ENCODE measurements around the gene SPATA46. TPM values are rescaled to one million over a fixed set of nuclear protein-coding genes. Genes with fewer than 3 reads are reported as not detected.

SPATA46 gene
- total and polyA plus RNA-seq, 11 donors = not detected

DNA sequence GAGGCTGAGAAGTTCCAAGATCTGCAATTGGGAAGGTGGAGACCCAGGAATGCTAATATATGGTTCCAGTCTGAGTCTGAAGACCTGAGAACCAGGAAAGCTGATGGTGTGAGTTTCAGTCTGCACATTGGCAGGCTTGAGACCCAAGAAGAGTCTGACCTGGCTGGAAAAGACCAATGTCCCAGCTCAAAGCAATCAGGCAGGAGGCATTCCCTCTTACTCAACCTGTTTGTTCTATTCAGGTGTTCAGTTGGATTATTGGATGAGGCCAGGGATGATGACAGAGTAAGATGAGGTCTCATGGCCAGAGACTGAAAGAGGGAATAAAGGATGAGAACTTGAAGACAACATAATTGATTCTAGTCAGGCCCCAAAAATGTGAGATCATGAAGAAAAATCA lies 50.1 kb downstream of the SPATA46 start:
- TF ChIP-seq, protein P1, sequence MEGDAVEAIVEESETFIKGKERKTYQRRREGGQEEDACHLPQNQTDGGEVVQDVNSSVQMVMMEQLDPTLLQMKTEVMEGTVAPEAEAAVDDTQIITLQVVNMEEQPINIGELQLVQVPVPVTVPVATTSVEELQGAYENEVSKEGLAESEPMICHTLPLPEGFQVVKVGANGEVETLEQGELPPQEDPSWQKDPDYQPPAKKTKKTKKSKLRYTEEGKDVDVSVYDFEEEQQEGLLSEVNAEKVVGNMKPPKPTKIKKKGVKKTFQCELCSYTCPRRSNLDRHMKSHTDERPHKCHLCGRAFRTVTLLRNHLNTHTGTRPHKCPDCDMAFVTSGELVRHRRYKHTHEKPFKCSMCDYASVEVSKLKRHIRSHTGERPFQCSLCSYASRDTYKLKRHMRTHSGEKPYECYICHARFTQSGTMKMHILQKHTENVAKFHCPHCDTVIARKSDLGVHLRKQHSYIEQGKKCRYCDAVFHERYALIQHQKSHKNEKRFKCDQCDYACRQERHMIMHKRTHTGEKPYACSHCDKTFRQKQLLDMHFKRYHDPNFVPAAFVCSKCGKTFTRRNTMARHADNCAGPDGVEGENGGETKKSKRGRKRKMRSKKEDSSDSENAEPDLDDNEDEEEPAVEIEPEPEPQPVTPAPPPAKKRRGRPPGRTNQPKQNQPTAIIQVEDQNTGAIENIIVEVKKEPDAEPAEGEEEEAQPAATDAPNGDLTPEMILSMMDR (IDR thresholded peaks at IDR 0.05) = no peak
- TF ChIP-seq POLR2A (IDR thresholded peaks at IDR 0.05) = no peak

DNA sequence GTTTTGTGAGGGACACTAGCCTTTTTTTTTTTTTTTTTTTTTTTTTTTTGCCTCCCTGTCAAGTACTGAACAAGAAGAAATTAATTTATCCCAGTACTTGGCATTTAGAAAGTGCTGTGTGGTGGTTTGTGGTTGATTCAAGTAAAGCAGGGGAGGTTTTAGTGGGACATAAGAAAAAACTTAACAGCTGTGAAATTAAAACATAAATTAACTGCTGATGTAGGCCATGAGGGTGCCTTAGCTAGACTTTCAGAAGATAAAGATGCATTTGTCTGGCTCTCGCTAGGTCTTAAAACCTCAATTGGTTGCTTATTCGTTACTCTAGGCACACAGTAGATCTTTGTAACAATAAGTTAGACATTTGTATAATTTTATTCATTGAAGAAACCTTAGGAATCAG lies 52.3 kb downstream of the SPATA46 start:
- Histone ChIP-seq H3K27me3 (no peaks in the 10 kb centered on the region), H3K9me3 (no peaks in the 10 kb centered on the region), H3K4me3 (no peak overlapping the region), H3K36me3 (no peaks in the 10 kb centered on the region), H3K27ac (no peak overlapping the region), H3K4me1 (peaks cover 0 to 20% (median 0%) of the 10 kb centered on the region in 12 donors)
- intact Hi-C loops (cut with DNase I) = no loop called here
- ATAC-seq (no peak), DNase-seq (no peak)
- TF ChIP-seq, protein P1 (IDR thresholded peaks at IDR 0.05) = no peak
- no peak for TF ChIP-seq POLR2A (IDR thresholded peaks at IDR 0.05)
- 81 to 94% (median 90%) methylated on average over 2 of the region's 2 CpGs for WGBS, 4 donors

More for the DNA sequence above, 50.1 kb downstream of the SPATA46 start:
- H3K9me3 ChIP-seq = no peaks in the 10 kb centered on the region
- no peak overlapping the region for H3K27ac ChIP-seq
- H3K4me1 ChIP-seq = peaks cover 0 to 20% (median 0%) of the 10 kb centered on the region in 12 donors
- H3K27me3 ChIP-seq = no peaks in the 10 kb centered on the region
- ATAC-seq (no peak), DNase-seq (no peak)
- no peaks in the 10 kb centered on the region for H3K36me3 ChIP-seq
- no peak overlapping the region for H3K4me3 ChIP-seq
- intact Hi-C loops (cut with DNase I) = no loop called here

MicroRNAs encoded within 50 kb of the gene (microRNA counts, 767-probe panel; counts per million panel counts)
- microRNA hsa-miR-556-3p (0 to 71.6 counts per million in 2 donors), microRNA hsa-miR-556-5p (0 to 71.6 counts per million in 2 donors)

Small RNAs within 50 kb of the gene (microRNA-seq; reads per million reads assigned to microRNA genes)
- gene MIR556 = 2.4 to 9.0 (median 3.7) reads per million in 4 donors

Other genes starting within 250 kb of the SPATA46 start
- 10 to 100 TPM in 1 of 9 donors, 1 to 10 TPM in 8; 3.5 to 10.8 (median 6.4) TPM for gene C1orf226, start 4.9 kb upstream of the SPATA46 start, total RNA-seq
- gene C1orf226, start 4.9 kb upstream of the SPATA46 start, polyA plus RNA-seq = 1 to 10 TPM; 1.6 to 3.1 TPM
- 1 to 10 TPM in 1 of 9 donors, under 1 TPM in 2, not detected in 6; 0.16 to 1.1 (median 0.54) TPM for gene SH2D1B, start 35.3 kb upstream of the SPATA46 start, total RNA-seq
- gene SH2D1B, start 35.3 kb upstream of the SPATA46 start, polyA plus RNA-seq = under 1 TPM in 1 of 2 donors, not detected in 1; 0.11 TPM
- gene UHMK1, start 121.0 kb upstream of the SPATA46 start, total RNA-seq = 10 to 100 TPM; 17.2 to 34.5 (median 22.8) TPM
- gene UHMK1, start 121.0 kb upstream of the SPATA46 start, polyA plus RNA-seq = 10 to 100 TPM in 1 of 2 donors, 1 to 10 TPM in 1; 5.6 to 21.8 TPM
- 10 to 100 TPM; 18.1 to 34.0 (median 21.1) TPM for gene UAP1, start 184.9 kb upstream of the SPATA46 start, total RNA-seq
- gene UAP1, start 184.9 kb upstream of the SPATA46 start, polyA plus RNA-seq = 10 to 100 TPM; 18.2 to 34.3 TPM